DMS114 treated with DMSO at 0.1 percent for 48 hours (cell line): ENCODE results near the gene LCORL.
"Not testable (repeated sequence)": the region's sequence is repeated elsewhere in the genome, so short reads cannot be mapped to it uniquely, and the experiment has no call there.

Experiments used
- DNase-seq: peaks from one replicate; lab custom pipeline; 2025; ENCODE audit not compliant: unreplicated experiment; lab: John Stamatoyannopoulos, UW

Gene LCORL

GRCh38 chr4:17933126-17933525, 88.4 kb downstream of the LCORL start:
- no peak for DNase-seq

GRCh38 chr4:17932041-17932440, 89.5 kb downstream of the LCORL start:
- DNase-seq, result no peak

GRCh38 chr4:17930256-17930655, 91.3 kb downstream of the LCORL start:
- DNase-seq, result no peak

- no peak for DNase-seq
These were observed 97.4 kb downstream of the LCORL start for GRCh38 chr4:17924189-17924588.

GRCh38 chr4:17921451-17921850, 100.1 kb downstream of the LCORL start:
- no peak for DNase-seq

- DNase-seq, result no peak
These were observed 100.9 kb downstream of the LCORL start for GRCh38 chr4:17920681-17921080.

- no peak for DNase-seq
These were observed 106.1 kb downstream of the LCORL start for GRCh38 chr4:17915439-17915838.

GRCh38 chr4:17912011-17912410, 109.5 kb downstream of the LCORL start:
- DNase-seq, result no peak

GRCh38 chr4:17911608-17912007, 109.9 kb downstream of the LCORL start:
- no peak for DNase-seq

- DNase-seq, result no peak
These were observed 123.0 kb downstream of the LCORL start for GRCh38 chr4:17898553-17899055.

- DNase-seq, result no peak
These were observed 126.1 kb downstream of the LCORL start for GRCh38 chr4:17895481-17895880.

GRCh38 chr4:17894421-17894820, 127.1 kb downstream of the LCORL start:
- no peak for DNase-seq

- DNase-seq, result no peak
These were observed 131.9 kb downstream of the LCORL start for GRCh38 chr4:17889692-17890091.

- no peak for DNase-seq
These were observed 137.0 kb downstream of the LCORL start for GRCh38 chr4:17884511-17884910.

GRCh38 chr4:17884063-17884462, 137.5 kb downstream of the LCORL start:
- no peak for DNase-seq

- no peak for DNase-seq
These were observed 143.9 kb downstream of the LCORL start for GRCh38 chr4:17877661-17878060.

GRCh38 chr4:17876943-17877342, 144.6 kb downstream of the LCORL start:
- no peak for DNase-seq

- DNase-seq, result no peak
These were observed 146.0 kb downstream of the LCORL start for GRCh38 chr4:17875402-17876070.

GRCh38 chr4:17869327-17869726, 152.2 kb downstream of the LCORL start:
- DNase-seq, result no peak

GRCh38 chr4:17867276-17867675, 154.3 kb downstream of the LCORL start:
- no peak for DNase-seq

- no peak for DNase-seq
These were observed 154.7 kb downstream of the LCORL start for GRCh38 chr4:17866810-17867209.

- DNase-seq, result no peak
These were observed 155.6 kb downstream of the LCORL start for GRCh38 chr4:17865866-17866363.

- not testable (repeated sequence) for DNase-seq
These were observed 159.6 kb downstream of the LCORL start for GRCh38 chr4:17861906-17862305.
